GM21717 (cell line): ENCODE results near the gene CD2AP.
"Not testable (repeated sequence)": the region's sequence is repeated elsewhere in the genome, so short reads cannot be mapped to it uniquely, and the experiment has no call there.

ENCODE experiments used
- ATAC-seq: cut with Tn5 transposase; IDR thresholded peaks from one replicate; pipeline ENCODE4 v1.9.1; 2021; ENCODE audit warnings: mild to moderate bottlenecking, moderate library complexity; ENCODE audit not compliant: unreplicated experiment

Gene CD2AP

GRCh38 chr6:47495954-47496545 is 18.5 kb downstream of the CD2AP start:
- ATAC-seq, result no peak

- no peak for ATAC-seq
Measured at GRCh38 chr6:47496935-47497579, 19.5 kb downstream of the CD2AP start.

- ATAC-seq, result no peak
Measured at GRCh38 chr6:47502920-47503319, 25.3 kb downstream of the CD2AP start.

DNA sequence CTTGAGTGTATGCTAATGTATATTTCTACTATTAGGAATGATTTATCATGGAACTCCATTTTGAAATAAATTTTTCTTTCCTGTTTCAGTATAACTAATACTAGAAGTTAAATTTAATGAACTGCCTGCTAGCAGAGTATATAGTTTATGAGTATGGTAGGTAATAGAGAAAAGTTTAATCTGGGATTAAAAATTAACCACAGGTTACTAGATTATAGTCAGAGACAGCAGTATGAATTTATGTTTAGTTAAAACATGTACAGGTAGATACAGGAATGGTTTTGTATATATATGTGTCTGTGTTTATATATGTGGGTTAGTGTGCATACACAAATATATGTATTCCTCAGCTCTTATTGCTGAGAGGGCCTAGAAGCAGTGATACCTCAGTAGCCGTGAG is 32.3 kb downstream of the CD2AP start:
- ATAC-seq, result no peak

DNA sequence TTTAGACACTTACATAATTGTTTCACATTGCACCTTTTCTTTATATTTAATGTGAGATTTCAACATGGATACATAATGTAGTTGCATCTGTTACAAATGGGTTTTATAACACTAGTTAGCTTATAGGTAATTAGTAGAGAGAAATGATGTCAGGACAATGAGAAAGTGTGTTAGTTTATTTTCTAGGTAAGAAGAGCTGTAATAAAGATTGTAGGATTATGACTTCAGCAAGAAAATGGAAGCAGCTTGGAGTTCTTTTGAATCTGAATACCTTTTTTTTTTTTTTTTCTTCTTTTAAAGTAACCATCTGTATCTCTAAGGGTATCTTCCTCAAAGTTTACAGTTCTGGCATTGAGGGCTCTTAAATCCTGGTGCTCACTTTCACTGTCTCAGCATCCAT is 35.3 kb downstream of the CD2AP start:
- ATAC-seq, result no peak

DNA sequence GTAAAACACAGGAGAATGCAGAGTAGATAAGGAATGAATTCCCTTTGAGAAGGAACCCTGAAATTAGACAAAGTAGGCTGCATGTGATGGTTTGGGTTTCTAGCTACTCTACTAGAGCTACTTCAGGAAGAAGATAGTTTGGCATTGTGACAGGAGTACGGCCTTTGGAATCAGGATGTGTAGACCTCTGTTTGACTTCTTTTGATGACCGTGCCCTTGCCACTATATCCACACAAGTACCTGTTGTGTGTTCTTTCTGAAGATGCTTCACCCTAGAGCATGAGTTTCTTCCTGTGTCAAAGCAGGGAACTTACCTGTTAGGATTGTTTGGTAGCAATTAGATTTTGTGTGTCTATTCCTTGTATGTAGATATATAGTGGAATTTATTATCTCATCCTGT is 41.7 kb downstream of the CD2AP start:
- no peak for ATAC-seq

GRCh38 chr6:47520282-47520681 is 42.7 kb downstream of the CD2AP start:
- ATAC-seq, result no peak

- ATAC-seq, result no peak
Measured at GRCh38 chr6:47521961-47522360, 44.4 kb downstream of the CD2AP start.

DNA sequence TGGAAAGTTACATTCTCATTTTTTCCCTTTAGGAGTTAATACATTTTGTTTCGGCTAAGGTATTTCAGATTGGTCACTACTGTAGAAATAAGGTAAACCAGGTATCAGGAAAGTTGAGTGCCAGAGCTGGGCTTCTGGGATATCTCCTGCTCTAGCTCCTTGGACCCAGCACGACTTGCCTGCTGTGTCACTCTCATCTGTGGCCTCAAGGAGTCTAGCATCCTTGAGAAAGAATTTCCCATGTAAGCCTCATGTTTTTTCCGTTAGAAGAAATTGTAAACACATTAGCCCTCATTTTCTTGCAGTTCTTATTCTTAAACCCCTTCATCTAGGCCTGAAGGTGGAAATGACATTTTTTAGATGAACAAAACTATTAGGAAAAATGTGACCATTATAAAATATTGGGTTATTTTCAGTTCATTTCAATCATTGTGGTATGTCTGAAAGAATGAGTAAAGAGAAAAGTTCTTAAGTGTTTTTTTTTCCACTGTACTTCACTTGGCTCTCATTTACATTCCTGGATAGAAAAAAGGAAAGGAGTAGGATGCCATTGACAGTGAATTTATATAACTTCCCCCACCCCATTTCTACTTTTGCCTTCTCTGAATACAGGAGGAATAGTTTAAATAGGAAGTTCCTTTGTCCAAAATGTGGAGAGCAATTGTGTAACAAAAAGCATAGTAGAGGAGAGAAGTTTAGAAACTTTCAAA is 46.7 kb downstream of the CD2AP start:
- ATAC-seq, result no peak

- ATAC-seq, result no peak
Measured at GRCh38 chr6:47525330-47526057, 47.9 kb downstream of the CD2AP start.

DNA sequence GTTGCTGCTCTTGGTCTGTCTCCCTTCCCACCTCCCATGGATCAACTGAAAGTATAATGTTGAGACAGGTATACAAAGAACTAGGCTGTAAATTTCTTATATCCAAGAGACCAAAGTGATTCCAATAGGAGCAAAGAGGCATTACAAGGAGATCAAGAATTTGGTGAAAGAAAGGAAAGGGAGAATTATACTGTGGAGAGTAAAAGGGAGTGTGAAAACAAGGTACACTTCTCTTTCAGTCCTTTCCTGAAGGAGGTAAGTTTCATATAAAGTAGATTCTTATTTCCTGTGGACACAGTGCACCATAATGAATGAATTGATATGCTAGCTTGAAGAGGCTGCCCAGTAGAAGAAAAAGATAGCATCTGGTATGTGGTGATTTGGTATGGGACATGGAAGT is 49.7 kb downstream of the CD2AP start:
- no peak for ATAC-seq

DNA sequence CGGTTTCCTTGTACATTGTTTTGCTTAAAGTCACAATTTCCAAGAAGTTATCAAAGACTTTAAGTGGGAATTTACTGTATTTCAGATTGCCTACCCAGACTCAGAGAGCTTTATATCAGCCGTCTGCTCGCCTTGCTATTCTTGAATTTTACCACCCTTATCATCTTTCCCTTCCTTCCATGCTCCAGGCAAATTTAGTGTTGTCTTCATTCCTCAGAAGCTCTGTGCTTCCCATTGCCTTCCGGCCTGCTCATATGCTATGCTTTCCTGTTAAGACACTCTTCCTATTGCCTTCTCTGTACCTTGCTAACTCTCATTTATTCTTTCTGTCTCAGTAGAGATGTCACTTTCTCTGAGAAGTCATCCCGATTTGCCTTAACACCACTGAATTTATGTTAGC is 52.1 kb downstream of the CD2AP start:
- no peak for ATAC-seq

GRCh38 chr6:47532981-47533585 is 55.5 kb downstream of the CD2AP start:
- no peak for ATAC-seq

- no peak for ATAC-seq
Measured at GRCh38 chr6:47534063-47534462, 56.5 kb downstream of the CD2AP start.

DNA sequence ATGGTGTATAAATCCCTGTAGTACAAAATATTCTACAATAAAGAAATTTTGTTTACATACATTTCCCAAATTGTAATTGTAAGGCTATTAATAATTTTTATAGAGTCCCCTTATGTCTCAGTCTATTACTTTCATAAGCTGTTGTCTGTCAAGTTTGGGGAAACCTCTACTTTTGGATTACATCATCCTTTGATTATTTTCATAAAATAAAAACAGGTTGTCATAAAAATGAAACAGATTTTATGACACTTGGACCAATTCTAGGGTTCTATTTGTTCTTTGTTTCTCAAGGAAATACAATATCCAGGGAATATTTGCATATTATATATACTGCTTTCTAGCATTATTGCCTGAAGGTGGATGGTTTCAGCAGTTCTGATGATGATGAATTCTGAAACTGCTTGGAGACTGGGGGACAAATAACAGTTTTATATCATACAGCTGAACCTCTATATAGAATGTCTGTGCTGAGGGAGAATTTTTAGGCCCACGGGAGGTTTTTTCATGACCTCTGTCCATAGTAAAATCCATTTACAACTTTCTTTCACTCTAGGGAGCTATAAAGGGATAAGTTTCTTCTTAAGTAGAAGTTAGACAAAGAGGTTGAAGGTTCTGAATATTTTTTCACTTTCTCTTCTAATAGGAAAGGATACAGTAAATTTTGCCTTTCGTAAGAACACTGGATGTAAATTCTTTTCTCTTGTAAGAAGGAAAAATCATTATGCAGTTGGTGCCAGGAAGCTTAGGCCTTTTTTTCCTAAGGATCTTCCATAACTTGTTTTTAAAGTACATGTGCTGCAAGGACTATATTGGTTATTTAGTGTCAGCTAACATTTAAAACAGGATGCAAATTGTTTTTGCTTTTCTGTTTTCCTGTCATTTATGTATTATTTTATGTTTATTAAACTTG is 58.0 kb downstream of the CD2AP start:
- ATAC-seq, result no peak

DNA sequence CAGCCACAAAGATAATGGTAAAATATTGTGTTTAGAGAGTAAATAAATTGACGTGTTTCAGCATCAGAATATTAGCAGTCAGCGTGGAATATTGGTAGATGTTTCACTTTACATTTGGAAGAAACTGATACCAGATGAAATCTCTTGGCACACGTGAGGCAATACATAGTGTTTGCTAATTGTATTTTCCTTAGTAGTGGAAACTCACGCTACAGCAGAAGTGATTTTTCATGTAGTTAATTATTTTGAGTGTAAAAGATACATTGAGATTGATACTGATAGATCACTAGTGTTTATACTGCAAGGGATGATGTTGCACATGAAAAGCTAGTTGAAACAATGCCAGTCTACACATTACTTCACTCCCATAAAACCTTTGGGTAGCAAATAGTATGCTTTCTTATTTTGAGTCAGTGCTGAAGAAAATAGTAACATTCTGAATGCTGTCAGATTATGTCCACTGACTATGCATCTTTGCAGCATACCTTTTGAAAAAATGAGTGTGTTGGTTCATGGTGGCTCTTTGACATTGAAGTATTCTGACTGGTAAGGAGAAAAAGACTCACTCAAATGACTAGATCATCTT is 59.3 kb downstream of the CD2AP start:
- no peak for ATAC-seq

GRCh38 chr6:47545223-47545622 is 67.6 kb downstream of the CD2AP start:
- ATAC-seq, result no peak

DNA sequence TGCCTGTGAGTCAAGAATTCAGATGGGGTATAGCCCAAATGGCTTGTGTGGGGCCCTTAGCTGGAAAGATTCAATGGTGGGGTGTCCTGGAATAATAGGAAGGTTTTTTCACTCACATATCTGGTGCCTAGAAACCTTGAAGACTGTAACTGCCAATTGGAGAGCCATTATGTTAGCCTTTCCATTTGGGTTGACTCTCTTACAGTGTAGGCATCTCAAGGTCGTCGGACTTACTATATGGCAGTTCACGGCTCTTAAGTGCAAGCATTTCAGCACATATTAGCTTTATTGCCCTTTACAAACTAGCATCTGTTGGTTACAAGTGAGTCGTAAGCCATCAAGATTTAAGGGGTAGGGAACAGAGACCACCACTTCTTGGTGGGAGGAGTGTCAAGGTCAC is 74.1 kb downstream of the CD2AP start:
- ATAC-seq, result no peak

DNA sequence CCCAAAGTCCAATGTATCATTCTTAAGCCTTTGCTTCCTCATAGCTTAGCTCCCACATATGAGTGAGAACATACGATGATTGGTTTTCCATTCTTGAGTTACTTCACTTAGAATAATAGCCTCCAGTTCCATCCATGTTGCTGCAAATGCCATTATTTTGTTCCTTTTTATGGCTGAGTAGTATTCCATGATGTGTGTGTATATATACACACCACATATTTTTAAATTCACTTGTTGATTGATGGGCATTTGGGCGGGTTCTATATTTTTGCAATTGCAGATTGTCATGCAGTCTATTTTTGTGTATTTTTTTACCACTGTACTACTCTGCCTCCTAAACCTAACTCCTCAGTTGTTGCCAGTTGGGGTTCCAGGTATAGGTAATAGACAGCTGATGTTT is 74.7 kb downstream of the CD2AP start:
- ATAC-seq, result no peak

- ATAC-seq, result not testable (repeated sequence)
Measured at GRCh38 chr6:47553243-47553642, 75.7 kb downstream of the CD2AP start.
